Gastrocnemius medialis (tissue), 4 donors: Measurements from ENCODE around the gene SPATA31C2. TPM values are rescaled to one million over a fixed set of nuclear protein-coding genes. Genes with fewer than 3 reads are reported as not detected.
"Not testable (repeated sequence)": the region's sequence is repeated elsewhere in the genome, so short reads cannot be mapped to it uniquely, and the experiment has no call there.

Source experiments
- ATAC-seq, 2 donors: fragments of 150-250 bp; one replicate each; pipeline ENCODE4 v1.9.1; 2016
- DNase-seq, 2 donors: peaks; one replicate each; pipeline ENCODE4 v3.0.0-alpha.2; 2019
- H3K27ac ChIP-seq, 4 donors: fragments of 200-600 bp; sonication (generic); 1 replicate in 1 of 4; 2 replicates in 3 of 4; pipeline ENCODE4 v1.5.1; 2016 to 2018; ENCODE audit warnings: mild to moderate bottlenecking in 2 of 4, moderate library complexity in 1 of 4
- H3K27me3 ChIP-seq, 3 donors: fragments of 200-600 bp; sonication (generic) in 2 of 3; 1 replicate in 1 of 3; 2 replicates in 2 of 3; pipeline versions ENCODE4 v1.5.1 to v1.6.0; 2016 to 2019; ENCODE audit warnings: mild to moderate bottlenecking in 1 of 3, moderate library complexity in 1 of 3
- H3K36me3 ChIP-seq, 2 donors: fragments of 200-600 bp; sonication (generic) in 1 of 2; one replicate each; pipeline ENCODE4 v1.5.1; 2017 to 2018
- H3K4me1 ChIP-seq, 2 donors: fragments of 200-600 bp; sonication (generic) in 1 of 2; one replicate each; pipeline ENCODE4 v1.5.1; 2016 to 2017; ENCODE audit warnings: mild to moderate bottlenecking in 2 of 2
- H3K4me3 ChIP-seq, 4 donors: fragments of 200-600 bp; sonication (generic) in 3 of 4; 1 replicate in 1 of 4; 2 replicates in 3 of 4; pipeline ENCODE4 v1.5.1; 2016 to 2019; ENCODE audit warnings: mild to moderate bottlenecking in 2 of 4
- H3K9me3 ChIP-seq, 3 donors: fragments of 200-600 bp; sonication (generic) in 2 of 3; 1 replicate in 1 of 3; 2 replicates in 2 of 3; pipeline ENCODE4 v1.5.1; 2016 to 2019
- POLR2A ChIP-seq, 2 donors: fragments of 450-650 bp; IDR thresholded peaks; one replicate each; pipeline ENCODE4 v1.6.1; 2017; ENCODE audit warnings: antibody characterized with exemption in 2 of 2, mild to moderate bottlenecking in 2 of 2, moderate library complexity in 2 of 2
- in situ Hi-C, 4 donors: fragments of 200-750 bp; cut with MboI; loops; one replicate each; pipeline versions ENCODE4 v1.15.0 to v1.8.0; 2017; ENCODE audit warnings: low sequenced_read_pairs in 4 of 4
- intact Hi-C: fragments of 100-400 bp; cut with DNase I; formaldehyde crosslinking; loops from one replicate; pipeline ENCODE4 v1.15.1; 2023; ENCODE audit warnings: low total_unique reads
- total RNA-seq, 4 donors: library from RNA; depleted of rRNA; stranded (reverse); fragments of >200 nt; gene quantifications; one replicate each; pipeline versions ENCODE4 v1.1.0 to v1.2.3, GENCODE V29; 2016
- TF ChIP-seq, protein P1 (sequence below), 5 experiments: fragments of 450-650 bp in 3 of 5; fragments of 200-600 bp in 2 of 5; sonication (generic) in 2 of 5; IDR thresholded peaks in 4 of 5; conservative IDR thresholded peaks in 1 of 5; 1 replicate in 4 of 5; 2 replicates in 1 of 5; pipeline ENCODE4 v1.5.1; 2016 to 2019; ENCODE audit warnings: antibody characterized with exemption in 5 of 5, mild to moderate bottlenecking in 3 of 5, moderate library complexity in 3 of 5

SPATA31C2 gene
- total RNA-seq = not detected

DNA sequence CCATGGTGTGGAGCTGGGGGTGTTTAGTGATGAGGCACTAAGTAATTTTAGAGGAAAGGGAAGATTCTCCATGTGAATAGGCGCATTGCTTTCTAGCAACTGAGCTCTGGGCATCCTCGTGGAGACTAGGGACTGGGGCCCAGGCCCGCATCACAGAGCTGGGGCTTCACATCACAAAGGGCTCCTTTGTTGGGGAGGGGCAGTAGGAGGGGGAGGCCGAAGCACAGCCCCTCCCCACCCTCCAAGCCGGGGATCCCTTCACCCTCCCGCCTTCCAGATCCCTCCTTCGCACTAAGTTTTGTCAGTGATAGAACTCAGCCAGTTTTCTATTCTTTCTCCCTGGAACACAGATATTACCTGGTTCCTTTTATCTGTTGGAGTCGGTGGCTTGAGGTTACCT, at the start of gene SPATA31C2:
TSS of gene SPATA31C2 (minus strand) at position 101 of the 400 bp plus-strand sequence. CDS start at position 72, 29 bp downstream.
- H3K27me3 ChIP-seq, in situ Hi-C loops, H3K4me3 ChIP-seq, ATAC-seq, H3K9me3 ChIP-seq, DNase-seq, H3K27ac ChIP-seq, H3K4me1 ChIP-seq, H3K36me3 ChIP-seq, intact Hi-C loops: not testable (repeated sequence)

DNA sequence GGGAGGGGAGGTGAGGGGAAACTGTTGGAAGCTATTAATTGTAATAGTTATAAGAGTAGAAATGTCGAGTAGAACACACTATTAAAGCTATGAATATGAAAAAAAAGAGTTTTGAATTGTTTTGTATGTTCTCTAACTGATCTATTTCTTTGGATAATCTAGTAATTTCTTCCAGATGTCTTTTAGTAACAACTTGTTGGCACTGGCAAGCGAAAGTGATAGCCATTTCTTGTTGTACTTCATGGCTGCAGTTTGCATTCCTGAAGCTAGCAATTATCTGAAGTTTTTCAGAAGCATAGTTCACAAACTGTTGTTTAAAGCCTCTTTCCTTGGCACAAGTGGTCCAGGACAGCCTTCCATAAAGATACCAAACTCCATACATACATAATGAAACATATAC, 49.4 kb upstream of the SPATA31C2 start:
- ATAC-seq = no peak
- in situ Hi-C loops = no loop called here

DNA sequence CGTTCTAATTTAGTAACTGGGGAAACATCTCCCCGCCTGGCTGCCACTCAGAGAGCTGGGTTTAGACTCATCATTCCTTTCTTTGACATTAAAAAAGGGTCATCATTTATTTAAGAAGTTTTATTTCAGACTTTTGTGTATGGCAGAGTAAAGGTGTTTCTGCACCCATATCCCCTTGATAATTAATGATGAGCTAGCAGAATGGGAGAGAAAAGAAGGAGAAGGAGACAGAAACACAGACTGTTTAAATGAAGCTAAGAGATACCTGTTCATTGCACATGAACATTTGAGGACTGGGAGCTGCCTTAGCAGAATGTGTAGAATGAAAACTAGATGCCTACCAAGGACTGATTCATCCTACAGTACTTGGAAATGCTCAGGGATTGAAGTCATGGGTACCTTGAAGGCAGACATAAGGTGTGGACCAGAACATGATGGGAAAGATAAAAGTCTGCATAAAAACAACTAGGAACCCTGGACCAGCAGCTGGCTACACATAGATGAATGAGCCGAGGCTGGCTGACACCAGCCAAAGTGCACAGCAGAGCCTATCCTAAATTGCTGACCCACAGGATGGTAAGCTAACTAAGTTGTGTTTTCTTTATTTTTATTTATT, 48.3 kb upstream of the SPATA31C2 start:
- no peaks in the 10 kb centered on the region for H3K36me3 ChIP-seq

More for the DNA sequence above, 49.4 kb upstream of the SPATA31C2 start:
- H3K27ac ChIP-seq = no peak overlapping the region
- TF ChIP-seq, protein P1, sequence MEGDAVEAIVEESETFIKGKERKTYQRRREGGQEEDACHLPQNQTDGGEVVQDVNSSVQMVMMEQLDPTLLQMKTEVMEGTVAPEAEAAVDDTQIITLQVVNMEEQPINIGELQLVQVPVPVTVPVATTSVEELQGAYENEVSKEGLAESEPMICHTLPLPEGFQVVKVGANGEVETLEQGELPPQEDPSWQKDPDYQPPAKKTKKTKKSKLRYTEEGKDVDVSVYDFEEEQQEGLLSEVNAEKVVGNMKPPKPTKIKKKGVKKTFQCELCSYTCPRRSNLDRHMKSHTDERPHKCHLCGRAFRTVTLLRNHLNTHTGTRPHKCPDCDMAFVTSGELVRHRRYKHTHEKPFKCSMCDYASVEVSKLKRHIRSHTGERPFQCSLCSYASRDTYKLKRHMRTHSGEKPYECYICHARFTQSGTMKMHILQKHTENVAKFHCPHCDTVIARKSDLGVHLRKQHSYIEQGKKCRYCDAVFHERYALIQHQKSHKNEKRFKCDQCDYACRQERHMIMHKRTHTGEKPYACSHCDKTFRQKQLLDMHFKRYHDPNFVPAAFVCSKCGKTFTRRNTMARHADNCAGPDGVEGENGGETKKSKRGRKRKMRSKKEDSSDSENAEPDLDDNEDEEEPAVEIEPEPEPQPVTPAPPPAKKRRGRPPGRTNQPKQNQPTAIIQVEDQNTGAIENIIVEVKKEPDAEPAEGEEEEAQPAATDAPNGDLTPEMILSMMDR (IDR thresholded peaks at IDR 0.05 in 4 of 5, conservative IDR thresholded peaks at IDR 0.05 in 1 of 5) = no peak
- TF ChIP-seq POLR2A (IDR thresholded peaks at IDR 0.05) = no peak
- no peak for DNase-seq
- no peak overlapping the region for H3K4me3 ChIP-seq
- H3K9me3 ChIP-seq = no peaks in the 10 kb centered on the region
- intact Hi-C loops = no loop called here
- no peaks in the 10 kb centered on the region for H3K4me1 ChIP-seq
- H3K27me3 ChIP-seq = no peaks in the 10 kb centered on the region
- no peaks in the 10 kb centered on the region for H3K36me3 ChIP-seq

DNA sequence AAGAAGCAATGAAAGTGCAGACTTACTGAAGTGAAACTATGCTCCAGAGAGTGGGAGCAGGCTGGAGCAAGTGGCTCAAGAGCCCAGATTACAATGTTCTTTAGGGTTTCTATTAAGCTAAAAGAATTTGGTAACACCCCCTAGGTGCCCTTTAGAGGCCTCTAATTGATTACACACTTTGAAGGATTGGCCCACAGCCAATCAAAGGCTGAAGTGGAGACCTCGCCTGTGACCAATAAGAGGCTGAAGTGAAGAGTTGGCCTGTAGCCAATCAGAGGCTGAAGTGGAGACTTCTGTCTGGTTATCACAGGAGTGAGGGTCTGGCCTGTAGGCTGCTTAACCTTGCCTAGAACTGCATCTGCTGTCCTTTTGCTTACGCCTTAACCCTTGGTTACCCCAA, 46.7 kb upstream of the SPATA31C2 start:
- H3K4me1 ChIP-seq = no peaks in the 10 kb centered on the region
- TF ChIP-seq POLR2A (IDR thresholded peaks at IDR 0.05) = no peak
- TF ChIP-seq, protein P1 (IDR thresholded peaks at IDR 0.05 in 4 of 5, conservative IDR thresholded peaks at IDR 0.05 in 1 of 5) = no peak
- intact Hi-C loops = no loop called here
- H3K9me3 ChIP-seq = no peaks in the 10 kb centered on the region
- ATAC-seq (no peak), DNase-seq (no peak)
- no peak overlapping the region for H3K27ac ChIP-seq
- in situ Hi-C loops = no loop called here
- H3K27me3 ChIP-seq = no peaks in the 10 kb centered on the region
- H3K36me3 ChIP-seq = no peaks in the 10 kb centered on the region
- H3K4me3 ChIP-seq = no peak overlapping the region

More for the DNA sequence above, 48.3 kb upstream of the SPATA31C2 start:
- intact Hi-C loops (no loop called here), in situ Hi-C loops (no loop called here)
- H3K27ac ChIP-seq = no peak overlapping the region
- H3K27me3 ChIP-seq = no peaks in the 10 kb centered on the region
- H3K4me1 ChIP-seq = no peaks in the 10 kb centered on the region
- H3K4me3 ChIP-seq = no peak overlapping the region
- H3K9me3 ChIP-seq = no peaks in the 10 kb centered on the region
- no peak for TF ChIP-seq POLR2A (IDR thresholded peaks at IDR 0.05)
- TF ChIP-seq, protein P1 (IDR thresholded peaks at IDR 0.05 in 4 of 5, conservative IDR thresholded peaks at IDR 0.05 in 1 of 5) = no peak
- DNase-seq = no peak
- no peak for ATAC-seq

DNA sequence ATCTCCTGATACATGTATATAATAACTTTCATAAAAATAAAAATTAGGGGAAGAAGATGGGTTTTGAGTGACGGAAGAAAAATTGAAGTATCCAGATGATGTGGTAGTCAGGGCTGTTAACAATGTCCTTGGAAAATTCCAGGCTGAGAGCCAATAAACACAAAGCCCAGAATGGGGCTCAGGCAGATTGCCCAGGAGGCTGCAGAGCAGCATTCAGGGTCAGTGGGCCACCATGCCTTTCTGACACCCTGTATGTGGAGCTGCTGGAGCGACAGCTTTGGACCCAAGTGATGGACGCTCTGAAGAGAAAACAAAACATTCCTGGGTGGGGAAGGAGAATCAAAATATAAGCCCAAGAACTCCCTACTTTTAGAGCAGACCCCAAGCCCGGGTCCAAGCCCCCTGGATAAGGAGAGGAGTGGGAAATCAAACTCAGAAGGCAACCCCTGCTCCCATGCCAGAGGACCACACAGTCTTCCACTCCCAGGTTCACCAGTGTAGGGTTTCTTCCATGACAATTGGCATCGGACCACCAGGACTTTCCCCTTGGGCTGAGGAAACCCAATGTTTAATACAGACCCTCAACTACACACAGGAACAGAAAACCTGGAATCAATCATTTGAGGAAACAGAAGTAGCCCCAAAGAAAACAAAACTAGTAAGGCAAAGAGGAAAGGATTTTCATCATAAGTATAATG, 45.7 kb upstream of the SPATA31C2 start:
- no peaks in the 10 kb centered on the region for H3K4me1 ChIP-seq
- H3K27me3 ChIP-seq = no peaks in the 10 kb centered on the region
- intact Hi-C loops = no loop called here
- DNase-seq (no peak), ATAC-seq (no peak)
- H3K9me3 ChIP-seq = no peaks in the 10 kb centered on the region
- no peaks in the 10 kb centered on the region for H3K36me3 ChIP-seq
- H3K27ac ChIP-seq = no peak overlapping the region
- no peak overlapping the region for H3K4me3 ChIP-seq
- in situ Hi-C loops = no loop called here
- TF ChIP-seq POLR2A (IDR thresholded peaks at IDR 0.05) = no peak
- TF ChIP-seq, protein P1 (IDR thresholded peaks at IDR 0.05 in 4 of 5, conservative IDR thresholded peaks at IDR 0.05 in 1 of 5) = no peak
